SK-N-SH treated with all-trans-retinoic acid at 6 μM for 48 hours (cell line): Measurements from ENCODE around the gene DNER.
"Not testable (repeated sequence)": the region's sequence is repeated elsewhere in the genome, so short reads cannot be mapped to it uniquely, and the experiment has no call there.

Experiments used
- ATAC-seq: fragments of 200-7000 bp; cut with Tn5 transposase; 3 replicates; pipeline ENCODE4 v1.9.1; 2020; ENCODE audit warnings: mild to moderate bottlenecking, moderate library complexity
- ARNTL ChIP-seq: fragments of 450-650 bp; formaldehyde crosslinking; IDR thresholded peaks from 2 replicates; pipeline ENCODE4 v1.5.0; 2020; ENCODE audit warnings: low read depth, mild to moderate bottlenecking, moderate library complexity, borderline replicate concordance
- BACH2 ChIP-seq: fragments of 250-450 bp; sonication (Bioruptor Pico); IDR thresholded peaks from 2 replicates; pipeline ENCODE4 v1.9.0; 2021; ENCODE audit warnings: mild to moderate bottlenecking, borderline replicate concordance
- ESRRG ChIP-seq: fragments of 250-450 bp; sonication (Bioruptor Pico); IDR thresholded peaks from 2 replicates; pipeline ENCODE4 v1.6.1; 2021; ENCODE audit warnings: mild to moderate bottlenecking
- GLIS3 ChIP-seq: fragments of 250-450 bp; sonication (Bioruptor Pico); IDR thresholded peaks from 2 replicates; pipeline ENCODE4 v1.5.0; 2020; ENCODE audit warnings: mild to moderate bottlenecking, moderate library complexity
- ISL1 ChIP-seq: fragments of 250-450 bp; sonication (Bioruptor Pico); IDR thresholded peaks from 2 replicates; pipeline ENCODE4 v2.1.2; 2022; ENCODE audit warnings: mild to moderate bottlenecking, moderate library complexity
- OSR1 ChIP-seq: fragments of 250-450 bp; sonication (Bioruptor Pico); IDR thresholded peaks from 2 replicates; pipeline ENCODE4 v1.8.0; 2022; ENCODE audit warnings: moderate library complexity, mild to moderate bottlenecking, inconsistent platforms
- PPARA ChIP-seq: fragments of 250-450 bp; sonication (Bioruptor Pico); IDR thresholded peaks from 2 replicates; pipeline ENCODE4 v1.5.0; 2020; ENCODE audit warnings: mild to moderate bottlenecking, borderline replicate concordance
- RARB ChIP-seq: fragments of 250-450 bp; sonication (Bioruptor Pico); IDR thresholded peaks from 2 replicates; pipeline ENCODE4 v1.8.0; 2021; ENCODE audit warnings: mild to moderate bottlenecking, moderate library complexity
- SNAI2 ChIP-seq: fragments of 250-450 bp; sonication (Bioruptor Pico); IDR thresholded peaks from 2 replicates; pipeline ENCODE4 v1.5.0; 2020; ENCODE audit warnings: mild to moderate bottlenecking, moderate library complexity
- TCF4 ChIP-seq: fragments of 250-450 bp; sonication (Bioruptor Pico); IDR thresholded peaks from 2 replicates; pipeline ENCODE4 v1.8.0; 2021; ENCODE audit warnings: mild to moderate bottlenecking, moderate library complexity, borderline replicate concordance
- TOX ChIP-seq: fragments of 250-450 bp; sonication (Bioruptor Pico); IDR thresholded peaks from 2 replicates; pipeline ENCODE4 v1.8.0; 2021; ENCODE audit warnings: mild to moderate bottlenecking, moderate library complexity, borderline replicate concordance
- ZC3H10 ChIP-seq: fragments of 250-450 bp; sonication (Bioruptor Pico); IDR thresholded peaks from 2 replicates; pipeline ENCODE4 v1.5.1; 2021; ENCODE audit warnings: mild to moderate bottlenecking, moderate library complexity
- ZFP3 ChIP-seq: fragments of 250-450 bp; sonication (Bioruptor Pico); IDR thresholded peaks from 2 replicates; pipeline ENCODE4 v1.5.0; 2020; ENCODE audit warnings: mild to moderate bottlenecking, moderate library complexity
- ZNF565 ChIP-seq: fragments of 450-650 bp; formaldehyde crosslinking; conservative IDR thresholded peaks from 2 replicates; pipeline ENCODE4 v1.5.0; 2020; ENCODE audit warnings: low read depth, mild to moderate bottlenecking, moderate library complexity
- ZNF70 ChIP-seq: fragments of 450-650 bp; formaldehyde crosslinking; IDR thresholded peaks from 2 replicates; pipeline ENCODE4 v1.5.0; 2020; ENCODE audit warnings: mild to moderate bottlenecking, moderate library complexity
- ZNF8 ChIP-seq: fragments of 450-650 bp; formaldehyde crosslinking; IDR thresholded peaks from 2 replicates; pipeline ENCODE4 v1.5.0; 2020; ENCODE audit warnings: mild to moderate bottlenecking, moderate library complexity
- TF ChIP-seq, protein P1 (sequence below): fragments of 250-450 bp; sonication (Bioruptor Pico); IDR thresholded peaks from 2 replicates; pipeline ENCODE4 v1.5.1; 2021; ENCODE audit warnings: mild to moderate bottlenecking, moderate library complexity
- TF ChIP-seq, protein P2 (sequence below): fragments of 250-450 bp; sonication (Bioruptor Pico); IDR thresholded peaks from 2 replicates; pipeline ENCODE4 v1.8.0; 2021; ENCODE audit warnings: low read depth, mild to moderate bottlenecking, moderate library complexity, borderline replicate concordance
- TF ChIP-seq, protein P3 (sequence below): fragments of 250-450 bp; sonication (Bioruptor Pico); IDR thresholded peaks from 2 replicates; pipeline ENCODE4 v1.8.0; 2020; ENCODE audit warnings: mild to moderate bottlenecking, moderate library complexity, borderline replicate concordance
- TF ChIP-seq, protein P4 (sequence below): fragments of 250-450 bp; sonication (Bioruptor Pico); IDR thresholded peaks from 2 replicates; pipeline ENCODE4 v1.5.0; 2020; ENCODE audit warnings: mild to moderate bottlenecking, moderate library complexity
- TF ChIP-seq, protein P5 (sequence below): fragments of 250-450 bp; sonication (Bioruptor Pico); IDR thresholded peaks from 2 replicates; pipeline ENCODE4 v1.5.1; 2020; ENCODE audit warnings: low read depth, mild to moderate bottlenecking, moderate library complexity

DNER gene

DNA sequence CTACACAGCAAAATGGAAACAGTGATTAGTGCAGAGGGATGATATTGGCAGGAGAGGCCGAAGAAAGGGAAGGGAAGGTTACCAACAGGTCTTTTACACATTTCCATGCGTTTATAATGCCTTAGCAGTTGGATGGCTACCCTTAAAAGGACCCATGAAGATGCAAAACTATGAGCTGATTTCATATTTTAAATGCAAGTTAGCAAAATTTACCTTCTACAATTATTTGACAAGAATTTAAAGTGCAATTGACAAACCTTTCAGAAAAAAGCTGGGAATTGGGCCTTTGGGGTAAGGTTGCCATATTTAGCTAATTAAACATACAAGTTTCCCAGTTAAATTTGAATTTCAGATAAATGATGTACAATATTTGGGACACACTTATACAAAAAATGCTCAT lies 13.3 kb downstream of the DNER start:
- no peak for ATAC-seq
- no peak for TF ChIP-seq TOX (CRISPR knock-in tag)
- TF ChIP-seq BACH2 (CRISPR knock-in tag): no peak
- TF ChIP-seq, protein P1, sequence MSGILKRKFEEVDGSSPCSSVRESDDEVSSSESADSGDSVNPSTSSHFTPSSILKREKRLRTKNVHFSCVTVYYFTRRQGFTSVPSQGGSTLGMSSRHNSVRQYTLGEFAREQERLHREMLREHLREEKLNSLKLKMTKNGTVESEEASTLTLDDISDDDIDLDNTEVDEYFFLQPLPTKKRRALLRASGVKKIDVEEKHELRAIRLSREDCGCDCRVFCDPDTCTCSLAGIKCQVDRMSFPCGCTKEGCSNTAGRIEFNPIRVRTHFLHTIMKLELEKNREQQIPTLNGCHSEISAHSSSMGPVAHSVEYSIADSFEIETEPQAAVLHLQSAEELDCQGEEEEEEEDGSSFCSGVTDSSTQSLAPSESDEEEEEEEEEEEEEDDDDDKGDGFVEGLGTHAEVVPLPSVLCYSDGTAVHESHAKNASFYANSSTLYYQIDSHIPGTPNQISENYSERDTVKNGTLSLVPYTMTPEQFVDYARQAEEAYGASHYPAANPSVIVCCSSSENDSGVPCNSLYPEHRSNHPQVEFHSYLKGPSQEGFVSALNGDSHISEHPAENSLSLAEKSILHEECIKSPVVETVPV (CRISPR knock-in tag): no peak
- TF ChIP-seq ESRRG: no peak
- no peak for TF ChIP-seq ARNTL
- no peak for TF ChIP-seq ZFP3 (CRISPR knock-in tag)
- TF ChIP-seq, protein P2, sequence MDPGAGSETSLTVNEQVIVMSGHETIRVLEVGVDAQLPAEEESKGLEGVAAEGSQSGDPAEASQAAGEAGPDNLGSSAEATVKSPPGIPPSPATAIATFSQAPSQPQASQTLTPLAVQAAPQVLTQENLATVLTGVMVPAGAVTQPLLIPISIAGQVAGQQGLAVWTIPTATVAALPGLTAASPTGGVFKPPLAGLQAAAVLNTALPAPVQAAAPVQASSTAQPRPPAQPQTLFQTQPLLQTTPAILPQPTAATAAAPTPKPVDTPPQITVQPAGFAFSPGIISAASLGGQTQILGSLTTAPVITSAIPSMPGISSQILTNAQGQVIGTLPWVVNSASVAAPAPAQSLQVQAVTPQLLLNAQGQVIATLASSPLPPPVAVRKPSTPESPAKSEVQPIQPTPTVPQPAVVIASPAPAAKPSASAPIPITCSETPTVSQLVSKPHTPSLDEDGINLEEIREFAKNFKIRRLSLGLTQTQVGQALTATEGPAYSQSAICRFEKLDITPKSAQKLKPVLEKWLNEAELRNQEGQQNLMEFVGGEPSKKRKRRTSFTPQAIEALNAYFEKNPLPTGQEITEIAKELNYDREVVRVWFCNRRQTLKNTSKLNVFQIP (CRISPR knock-in tag): no peak
- no peak for TF ChIP-seq ZNF70 (CRISPR knock-in tag)
- TF ChIP-seq GLIS3 (CRISPR knock-in tag): no peak
- TF ChIP-seq ISL1: no peak
- no peak for TF ChIP-seq OSR1 (CRISPR knock-in tag)
- TF ChIP-seq, protein P3, sequence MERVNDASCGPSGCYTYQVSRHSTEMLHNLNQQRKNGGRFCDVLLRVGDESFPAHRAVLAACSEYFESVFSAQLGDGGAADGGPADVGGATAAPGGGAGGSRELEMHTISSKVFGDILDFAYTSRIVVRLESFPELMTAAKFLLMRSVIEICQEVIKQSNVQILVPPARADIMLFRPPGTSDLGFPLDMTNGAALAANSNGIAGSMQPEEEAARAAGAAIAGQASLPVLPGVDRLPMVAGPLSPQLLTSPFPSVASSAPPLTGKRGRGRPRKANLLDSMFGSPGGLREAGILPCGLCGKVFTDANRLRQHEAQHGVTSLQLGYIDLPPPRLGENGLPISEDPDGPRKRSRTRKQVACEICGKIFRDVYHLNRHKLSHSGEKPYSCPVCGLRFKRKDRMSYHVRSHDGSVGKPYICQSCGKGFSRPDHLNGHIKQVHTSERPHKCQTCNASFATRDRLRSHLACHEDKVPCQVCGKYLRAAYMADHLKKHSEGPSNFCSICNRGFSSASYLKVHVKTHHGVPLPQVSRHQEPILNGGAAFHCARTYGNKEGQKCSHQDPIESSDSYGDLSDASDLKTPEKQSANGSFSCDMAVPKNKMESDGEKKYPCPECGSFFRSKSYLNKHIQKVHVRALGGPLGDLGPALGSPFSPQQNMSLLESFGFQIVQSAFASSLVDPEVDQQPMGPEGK: no peak
- TF ChIP-seq PPARA (CRISPR knock-in tag): no peak
- no peak for TF ChIP-seq ZNF8 (CRISPR knock-in tag)
- TF ChIP-seq ZC3H10: no peak
- no peak for TF ChIP-seq ZNF565 (CRISPR knock-in tag)

DNA sequence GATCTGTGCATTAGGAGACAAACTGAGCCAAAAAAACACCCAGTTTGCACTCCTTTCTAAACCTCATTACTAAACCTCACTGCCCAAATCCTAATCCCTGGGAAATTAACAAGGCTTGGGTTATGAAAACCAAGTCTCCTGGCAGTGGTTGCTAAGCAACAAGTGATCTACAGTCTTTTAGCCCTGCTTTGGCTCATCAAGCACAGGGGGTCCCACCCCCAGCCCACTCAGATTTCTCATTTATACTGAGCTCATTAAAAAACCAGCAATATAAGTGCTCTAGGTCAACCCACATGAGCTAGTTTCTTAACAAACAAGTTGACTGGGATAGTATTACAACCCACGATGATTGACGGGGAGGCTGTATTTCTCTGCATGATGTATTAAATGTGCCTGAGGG lies 18.4 kb downstream of the DNER start:
- ATAC-seq: no peak
- TF ChIP-seq ESRRG (no peak), ZNF565 (CRISPR knock-in tag) (no peak), RARB (CRISPR knock-in tag) (no peak), PPARA (CRISPR knock-in tag) (no peak), ZFP3 (CRISPR knock-in tag) (no peak), TCF4 (CRISPR knock-in tag) (no peak), OSR1 (CRISPR knock-in tag) (no peak), ZC3H10 (no peak)
- TF ChIP-seq, protein P4, sequence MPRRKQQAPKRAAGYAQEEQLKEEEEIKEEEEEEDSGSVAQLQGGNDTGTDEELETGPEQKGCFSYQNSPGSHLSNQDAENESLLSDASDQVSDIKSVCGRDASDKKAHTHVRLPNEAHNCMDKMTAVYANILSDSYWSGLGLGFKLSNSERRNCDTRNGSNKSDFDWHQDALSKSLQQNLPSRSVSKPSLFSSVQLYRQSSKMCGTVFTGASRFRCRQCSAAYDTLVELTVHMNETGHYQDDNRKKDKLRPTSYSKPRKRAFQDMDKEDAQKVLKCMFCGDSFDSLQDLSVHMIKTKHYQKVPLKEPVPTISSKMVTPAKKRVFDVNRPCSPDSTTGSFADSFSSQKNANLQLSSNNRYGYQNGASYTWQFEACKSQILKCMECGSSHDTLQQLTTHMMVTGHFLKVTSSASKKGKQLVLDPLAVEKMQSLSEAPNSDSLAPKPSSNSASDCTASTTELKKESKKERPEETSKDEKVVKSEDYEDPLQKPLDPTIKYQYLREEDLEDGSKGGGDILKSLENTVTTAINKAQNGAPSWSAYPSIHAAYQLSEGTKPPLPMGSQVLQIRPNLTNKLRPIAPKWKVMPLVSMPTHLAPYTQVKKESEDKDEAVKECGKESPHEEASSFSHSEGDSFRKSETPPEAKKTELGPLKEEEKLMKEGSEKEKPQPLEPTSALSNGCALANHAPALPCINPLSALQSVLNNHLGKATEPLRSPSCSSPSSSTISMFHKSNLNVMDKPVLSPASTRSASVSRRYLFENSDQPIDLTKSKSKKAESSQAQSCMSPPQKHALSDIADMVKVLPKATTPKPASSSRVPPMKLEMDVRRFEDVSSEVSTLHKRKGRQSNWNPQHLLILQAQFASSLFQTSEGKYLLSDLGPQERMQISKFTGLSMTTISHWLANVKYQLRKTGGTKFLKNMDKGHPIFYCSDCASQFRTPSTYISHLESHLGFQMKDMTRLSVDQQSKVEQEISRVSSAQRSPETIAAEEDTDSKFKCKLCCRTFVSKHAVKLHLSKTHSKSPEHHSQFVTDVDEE (CRISPR knock-in tag): no peak

DNA sequence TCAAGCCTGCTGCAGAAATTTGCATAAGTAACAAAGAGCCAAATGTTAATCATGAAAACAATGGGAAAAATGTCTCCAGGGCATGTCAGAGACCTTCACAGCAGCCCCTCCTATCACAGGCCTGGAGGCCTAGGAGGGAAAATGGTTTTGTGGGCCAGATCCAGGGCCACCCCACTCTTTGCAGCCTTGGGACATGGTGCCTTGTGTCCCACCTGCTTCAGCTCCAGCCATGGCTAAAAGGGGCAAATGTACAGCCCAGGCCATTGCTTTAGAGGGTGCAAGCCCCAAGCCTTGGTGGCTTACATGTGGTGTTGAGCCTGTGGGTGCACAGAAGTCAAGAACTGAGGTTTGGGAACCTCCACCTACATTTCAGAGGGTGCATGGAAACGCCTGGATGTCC lies 20.5 kb downstream of the DNER start:
- not testable (repeated sequence) for ATAC-seq

DNA sequence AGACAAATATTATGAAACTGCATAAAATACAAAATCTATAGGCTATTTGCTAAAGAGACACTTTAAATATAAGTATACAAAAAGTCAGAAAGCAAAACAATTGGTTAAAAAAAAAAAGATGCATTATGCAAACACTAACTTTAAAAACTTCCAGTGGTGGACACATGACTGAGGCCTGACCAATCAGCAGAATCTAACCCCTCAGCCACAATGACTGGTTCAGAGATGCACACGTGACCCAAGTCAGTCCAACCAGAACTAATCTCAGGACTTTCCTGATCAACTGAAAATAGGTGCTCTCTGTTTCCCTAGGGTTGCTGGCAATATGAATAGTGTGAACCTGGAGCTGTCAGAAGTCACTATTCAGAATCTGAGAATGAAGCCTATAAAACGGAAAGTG lies 22.7 kb downstream of the DNER start:
- ATAC-seq: no peak
- no peak for TF ChIP-seq ZC3H10
- TF ChIP-seq OSR1 (CRISPR knock-in tag): no peak
- no peak for TF ChIP-seq ARNTL
- no peak for TF ChIP-seq ZFP3 (CRISPR knock-in tag)
- TF ChIP-seq ZNF565 (CRISPR knock-in tag): no peak
- no peak for TF ChIP-seq ISL1
- TF ChIP-seq, protein P5, sequence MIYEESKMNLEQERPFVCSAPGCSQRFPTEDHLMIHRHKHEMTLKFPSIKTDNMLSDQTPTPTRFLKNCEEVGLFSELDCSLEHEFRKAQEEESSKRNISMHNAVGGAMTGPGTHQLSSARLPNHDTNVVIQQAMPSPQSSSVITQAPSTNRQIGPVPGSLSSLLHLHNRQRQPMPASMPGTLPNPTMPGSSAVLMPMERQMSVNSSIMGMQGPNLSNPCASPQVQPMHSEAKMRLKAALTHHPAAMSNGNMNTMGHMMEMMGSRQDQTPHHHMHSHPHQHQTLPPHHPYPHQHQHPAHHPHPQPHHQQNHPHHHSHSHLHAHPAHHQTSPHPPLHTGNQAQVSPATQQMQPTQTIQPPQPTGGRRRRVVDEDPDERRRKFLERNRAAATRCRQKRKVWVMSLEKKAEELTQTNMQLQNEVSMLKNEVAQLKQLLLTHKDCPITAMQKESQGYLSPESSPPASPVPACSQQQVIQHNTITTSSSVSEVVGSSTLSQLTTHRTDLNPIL (CRISPR knock-in tag): no peak
- TF ChIP-seq SNAI2 (CRISPR knock-in tag): no peak
- no peak for TF ChIP-seq ZNF8 (CRISPR knock-in tag)
- no peak for TF ChIP-seq PPARA (CRISPR knock-in tag)
